H1 (cell line): ENCODE results near the gene CIITA. TPM values are rescaled to one million over a fixed set of nuclear protein-coding genes. Genes with fewer than 3 reads are reported as not detected.

Source experiments
- CEBPB ChIP-seq: IDR thresholded peaks from 2 replicates; pipeline ENCODE4 v1.6.1; 2012; ENCODE audit warnings: low read depth, low read length
- CHD7 ChIP-seq: fragments of 300-600 bp; sonication (generic); IDR thresholded peaks from 2 replicates; pipeline ENCODE4 v1.7.1; 2012; ENCODE audit warnings: low read length, moderate library complexity, mild to moderate bottlenecking, inconsistent platforms; ENCODE audit not compliant: insufficient replicate concordance
- EZH2 ChIP-seq: fragments of 200-600 bp; sonication (generic); IDR thresholded peaks from 2 replicates; pipeline ENCODE4 v1.7.1; 2012; ENCODE audit warnings: low read depth, mild to moderate bottlenecking, moderate library complexity, low read length, inconsistent platforms; ENCODE audit not compliant: severe bottlenecking
- KDM5A ChIP-seq: fragments of 200-600 bp; IDR thresholded peaks from 2 replicates; pipeline ENCODE4 v1.7.1; 2012; ENCODE audit warnings: mild to moderate bottlenecking, low read length, inconsistent platforms, mixed read lengths
- PHF8 ChIP-seq: fragments of 200-600 bp; sonication (generic); conservative IDR thresholded peaks from 2 replicates; pipeline ENCODE4 v1.7.1; 2012; ENCODE audit warnings: low read depth, mild to moderate bottlenecking, inconsistent platforms, low read length, moderate library complexity
- RBBP5 ChIP-seq: IDR thresholded peaks from 2 replicates; pipeline ENCODE4 v1.7.1; 2012; ENCODE audit warnings: low read depth, mild to moderate bottlenecking, inconsistent platforms, low read length, moderate library complexity, borderline replicate concordance
- SRF ChIP-seq: IDR thresholded peaks from 2 replicates; pipeline ENCODE4 v1.6.1; 2011; ENCODE audit warnings: mild to moderate bottlenecking, low read depth, low read length, moderate library complexity
- USF2 ChIP-seq: IDR thresholded peaks from 2 replicates; pipeline ENCODE4 v1.6.1; 2011; ENCODE audit warnings: low read length, improper control_type of control experiment
- polyA plus RNA-seq, 7 experiments: library from polyadenylated mRNA; depleted of rRNA in 3 of 7; stranded (reverse) in 5 of 7; unstranded in 2 of 7; fragments of >200 nt in 5 of 7; fragments of 200-250 nt in 2 of 7; gene quantifications; 1 replicate in 5 of 7; 2 replicates in 1 of 7; 4 replicates in 1 of 7; pipeline versions ENCODE4 v1.2.1 to v1.2.3, GENCODE V29; 2011 to 2013; ENCODE audit warnings: missing spikeins in 2 of 7, mixed read lengths in 2 of 7
- total RNA-seq: library from RNA; stranded (reverse); fragmentation: NEBNext Ultra II Directional; extraction: Animal tissue kit (Norgen Biotek cat#: 25700); gene quantifications from 2 replicates; pipeline ENCODE4 v1.2.1, GENCODE V29; 2021

The CIITA gene
- total and polyA plus RNA-seq, 2 of the 8 experiments (the other 6 are each of a cell fraction or from before 2014, with no cell fraction given), result 0.07 to 0.17 TPM

- TF ChIP-seq USF2 (no peak), CHD7 (no peak), SRF (no peak), PHF8 (no peak), CEBPB (no peak), EZH2 (no peak), KDM5A (no peak), RBBP5 (no peak)
Observed at GRCh38 chr16:10827691-10828341, 49.2 kb upstream of the CIITA start (continued).
